PC-3 (cell line): ENCODE results near the gene SLC36A3. TPM values are rescaled to one million over a fixed set of nuclear protein-coding genes. Genes with fewer than 3 reads are reported as not detected.

Source experiments
- ATAC-seq: fragments of 200-7000 bp; cut with Tn5 transposase; 2 replicates; pipeline ENCODE4 v1.9.1; 2020; ENCODE audit warnings: mild to moderate bottlenecking, moderate library complexity
- BruUV-seq: library from RNA; stranded (reverse); fragments of 400-500 nt; replicated peaks from 2 replicates; lab custom pipeline; 2021; lab: Mats Ljungman, UMichigan
- CTCF ChIA-PET: fragments of 300-600 bp; sonication (Branson Sonifier 250); formaldehyde crosslinking; loops from one replicate; lab custom pipeline; 2022; ENCODE audit warnings: antibody characterized with exemption; lab: Charles Lee
- POLR2A ChIA-PET: fragments of 300-600 bp; sonication (Branson Sonifier 250); formaldehyde crosslinking; loops from one replicate; lab custom pipeline; 2022; ENCODE audit warnings: antibody characterized with exemption; ENCODE audit not compliant: unreplicated experiment; lab: Charles Lee
- DNase-seq: peaks from one replicate; pipeline ENCODE4 v3.0.0-alpha.2; 2015
- H2AFZ ChIP-seq: fragments of 300-600 bp; sonication (generic); 2 replicates; pipeline ENCODE4 v1.6.0; 2016; ENCODE audit warnings: antibody characterized with exemption, low read length
- H3F3A ChIP-seq: fragments of 300-600 bp; sonication (generic); one replicate; pipeline ENCODE4 v1.6.0; 2017; ENCODE audit warnings: antibody characterized with exemption, low read length, control low read depth, mild to moderate bottlenecking; ENCODE audit not compliant: unreplicated experiment
- H3K27ac ChIP-seq: fragments of 300-600 bp; sonication (generic); 2 replicates; pipeline ENCODE4 v1.5.1; 2016; ENCODE audit warnings: mild to moderate bottlenecking, low read length
- H3K27me3 ChIP-seq: fragments of 300-600 bp; sonication (generic); 2 replicates; pipeline ENCODE4 v1.6.1; 2016; ENCODE audit warnings: low read length, mixed read lengths
- H3K36me3 ChIP-seq: fragments of 300-600 bp; sonication (generic); 2 replicates; pipeline ENCODE4 v1.6.1; 2016; ENCODE audit warnings: low read depth, mixed run types, low read length, mixed read lengths
- H3K4me1 ChIP-seq: fragments of 300-600 bp; sonication (generic); 2 replicates; pipeline ENCODE4 v1.5.1; 2016; ENCODE audit warnings: low read length; ENCODE audit not compliant: insufficient read depth
- H3K4me2 ChIP-seq: fragments of 300-600 bp; sonication (generic); 2 replicates; pipeline ENCODE4 v1.6.0; 2016; ENCODE audit warnings: low read length
- H3K4me3 ChIP-seq: fragments of 300-600 bp; sonication (generic); 2 replicates; pipeline ENCODE4 v1.5.1; 2016; ENCODE audit warnings: mild to moderate bottlenecking, low read length, mixed read lengths
- H3K79me2 ChIP-seq: fragments of 300-600 bp; sonication (generic); 2 replicates; pipeline ENCODE4 v1.6.1; 2017; ENCODE audit warnings: low read length, mixed read lengths
- H3K9ac ChIP-seq: fragments of 300-600 bp; sonication (generic); 2 replicates; pipeline ENCODE4 v1.6.0; 2016; ENCODE audit warnings: mild to moderate bottlenecking, low read length
- H3K9me2 ChIP-seq: fragments of 300-600 bp; sonication (generic); replicated peaks from 2 replicates; pipeline ENCODE4 v1.6.1; 2016; ENCODE audit warnings: mixed run types, low read length, mixed read lengths
- H3K9me3 ChIP-seq: fragments of 300-600 bp; sonication (generic); 2 replicates; pipeline ENCODE4 v1.6.1; 2016; ENCODE audit warnings: low read length, mixed read lengths
- H4K20me1 ChIP-seq: fragments of 300-600 bp; sonication (generic); 2 replicates; pipeline ENCODE4 v1.6.1; 2016; ENCODE audit warnings: low read length, mixed read lengths
- CTCF ChIP-seq: fragments of 300-600 bp; sonication (generic); conservative IDR thresholded peaks from 2 replicates; pipeline ENCODE4 v1.5.1; 2017; ENCODE audit warnings: antibody characterized with exemption, low read depth, mild to moderate bottlenecking, low read length
- EZH2 ChIP-seq: fragments of 300-600 bp; sonication (generic); IDR thresholded peaks from one replicate; pipeline ENCODE4 v1.6.1; 2017; ENCODE audit warnings: antibody characterized with exemption, mild to moderate bottlenecking, low read length; ENCODE audit not compliant: unreplicated experiment
- EZH2phosphoT487 ChIP-seq: fragments of 300-600 bp; sonication (generic); IDR thresholded peaks from 2 replicates; pipeline ENCODE4 v1.6.1; 2018; ENCODE audit warnings: mild to moderate bottlenecking, antibody characterized with exemption, low read length, borderline replicate concordance
- intact Hi-C: fragments of 100-400 bp; cut with micrococcal nuclease; formaldehyde crosslinking; loops from 2 replicates; pipeline ENCODE4 v1.9.0; 2023
- total RNA-seq: library from RNA; depleted of rRNA; stranded (reverse); fragments of >200 nt; gene quantifications from 2 replicates; pipeline ENCODE4 v1.2.3, GENCODE V29; 2014

Gene SLC36A3
- total RNA-seq, 1 experiment from 2014 or later: not detected

GRCh38 chr5:151258816-151259215 lies 44.8 kb downstream of the SLC36A3 start:
- ATAC-seq (no peak), DNase-seq (no peak)
- H3K27me3 ChIP-seq: no peaks in the 10 kb centered on the region
- H3K4me2 ChIP-seq: peak overlapping the region; percentile 69
- peaks cover 6% of the 10 kb centered on the region; the same call in 1 of the 2 replicates for H3K36me3 ChIP-seq
- H3K4me3 ChIP-seq: no peak overlapping the region
- H3F3A ChIP-seq: peaks cover 10% of the 10 kb centered on the region
- no peak for TF ChIP-seq CTCF
- no peak for TF ChIP-seq EZH2phosphoT487
- no peak for TF ChIP-seq EZH2
- H4K20me1 ChIP-seq: no peaks in the 10 kb centered on the region
- H3K9me3 ChIP-seq: no peaks in the 10 kb centered on the region
- H3K9me2 ChIP-seq: no peaks in the 10 kb centered on the region
- peaks cover 58% of the 10 kb centered on the region for H3K79me2 ChIP-seq
- CTCF ChIA-PET: no interaction called here
- no TSS peak for BruUV-seq
- H3K9ac ChIP-seq: 0 out of 2 replicates have a peak overlapping the region, but pooled peaks have one; percentile 46
- intact Hi-C loops: no loop called here
- POLR2A ChIA-PET: no interaction called here
- peak overlapping the region; percentile 90 for H3K27ac ChIP-seq
- H2AFZ ChIP-seq: no peak overlapping the region
- H3K4me1 ChIP-seq: peaks cover 68% of the 10 kb centered on the region

GRCh38 chr5:151258201-151258611 lies 45.4 kb downstream of the SLC36A3 start:
- TF ChIP-seq CTCF (no peak), EZH2phosphoT487 (no peak), EZH2 (no peak)
- ChIA-PET CTCF (no interaction called here), POLR2A (no interaction called here)
- H3K9ac ChIP-seq: peak overlapping the region; percentile 46
- H3K9me2 ChIP-seq: no peaks in the 10 kb centered on the region
- H3K4me1 ChIP-seq: peaks cover 64% of the 10 kb centered on the region
- H3K4me2 ChIP-seq: peak overlapping the region; percentile 69
- no peaks in the 10 kb centered on the region for H3K9me3 ChIP-seq
- ATAC-seq (no peak), DNase-seq (no peak)
- peak overlapping the region; percentile 90 for H3K27ac ChIP-seq
- intact Hi-C loops: no loop called here
- H3K36me3 ChIP-seq: peaks cover 6% of the 10 kb centered on the region; the same call in 1 of the 2 replicates
- H3K79me2 ChIP-seq: peaks cover 64% of the 10 kb centered on the region
- peak overlapping the region; percentile 18; the same call in 1 of the 2 replicates for H2AFZ ChIP-seq
- H3K27me3 ChIP-seq: no peaks in the 10 kb centered on the region
- H3K4me3 ChIP-seq: peak overlapping the region; percentile 20
- H3F3A ChIP-seq: peaks cover 10% of the 10 kb centered on the region
- no TSS peak for BruUV-seq
- no peaks in the 10 kb centered on the region for H4K20me1 ChIP-seq

GRCh38 chr5:151257731-151258181 lies 45.8 kb downstream of the SLC36A3 start:
- H3F3A ChIP-seq: peaks cover 10% of the 10 kb centered on the region
- H3K9me3 ChIP-seq: no peaks in the 10 kb centered on the region
- no peak for TF ChIP-seq EZH2
- TF ChIP-seq EZH2phosphoT487: no peak
- TF ChIP-seq CTCF: no peak
- peak overlapping the region; percentile 90 for H3K27ac ChIP-seq
- POLR2A ChIA-PET: no interaction called here
- H2AFZ ChIP-seq: peak overlapping the region; percentile 18
- peaks cover 63% of the 10 kb centered on the region for H3K79me2 ChIP-seq
- peak overlapping the region; percentile 45 for H3K9ac ChIP-seq
- DNase-seq (peak; percentile 98), ATAC-seq (peak; percentile 56)
- H3K36me3 ChIP-seq: peaks cover 6% of the 10 kb centered on the region; the same call in 1 of the 2 replicates
- no peaks in the 10 kb centered on the region for H4K20me1 ChIP-seq
- peak overlapping the region; percentile 26; the same call in 1 of the 2 replicates for H3K4me3 ChIP-seq
- intact Hi-C loops: no loop called here
- peaks cover 60% of the 10 kb centered on the region for H3K4me1 ChIP-seq
- H3K27me3 ChIP-seq: no peaks in the 10 kb centered on the region
- peak overlapping the region; percentile 69 for H3K4me2 ChIP-seq
- H3K9me2 ChIP-seq: no peaks in the 10 kb centered on the region
- no TSS peak for BruUV-seq
- CTCF ChIA-PET: no interaction called here
